ENCODE data around the gene CNOT10. TPM values are rescaled to one million over a fixed set of nuclear protein-coding genes. Genes with fewer than 3 reads are reported as not detected.

CNOT10 gene
- total RNA-seq, 1 donor from 2014 or later, result 22.4 TPM

DNA sequence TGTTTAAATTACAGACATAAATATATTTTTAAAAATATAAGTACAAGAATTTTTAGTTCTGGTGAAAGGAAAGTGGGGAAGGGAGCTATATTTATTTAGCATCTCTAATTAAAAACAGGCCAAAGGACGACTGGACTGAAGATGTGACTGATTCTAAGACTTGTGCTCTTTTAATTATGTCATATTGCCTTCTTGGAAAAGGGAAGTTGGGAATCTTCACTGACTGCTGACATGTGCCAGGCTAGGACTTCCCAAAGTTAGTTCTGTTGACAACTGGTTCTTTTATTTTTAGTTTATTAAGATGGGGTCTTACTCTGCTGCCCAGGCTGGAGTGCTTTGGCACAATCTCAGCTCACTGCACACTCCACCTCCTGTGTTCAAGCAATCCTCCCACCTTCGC lies 13.5 kb downstream of the CNOT10 start:
- FAIRE-seq (no peak), DNase-seq (ENCODE audit: low read depth) (no peak)
- Histone ChIP-seq H3K27me3 (ENCODE audit: control insufficient read depth, insufficient read depth, low read length) (no peaks in the 10 kb centered on the region), H3K36me3 (ENCODE audit: control insufficient read depth, insufficient read depth, low read length) (no peaks in the 10 kb centered on the region), H3K4me3 (ENCODE audit: low read depth, low read length) (no peak overlapping the region)
- no peak for TF ChIP-seq CTCF (IDR thresholded peaks at IDR 0.05; ENCODE audit: insufficient read depth, low read length, severe bottlenecking)

DNA sequence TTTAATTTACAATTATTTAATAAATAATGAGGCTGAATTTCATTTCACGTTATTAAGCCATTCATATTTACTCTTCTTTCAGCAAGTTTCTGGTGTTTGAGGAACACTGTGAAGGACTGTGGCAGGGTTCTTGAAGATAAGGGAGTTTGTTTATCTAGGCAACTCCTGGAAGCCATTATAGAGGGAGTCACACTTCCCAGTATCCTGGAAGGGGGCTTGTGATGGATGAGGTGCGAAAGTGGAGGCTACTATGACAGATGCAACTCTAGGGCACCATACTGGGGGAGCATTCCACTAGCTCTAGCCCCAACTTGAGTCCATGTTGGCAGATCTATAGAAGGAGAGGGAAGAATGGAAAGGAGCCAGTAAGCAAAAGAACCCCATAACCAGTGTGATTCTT lies 14.4 kb downstream of the CNOT10 start:
- TF ChIP-seq CTCF (IDR thresholded peaks at IDR 0.05; ENCODE audit: insufficient read depth, low read length, severe bottlenecking), result no peak
- DNase-seq (ENCODE audit: low read depth), result no peak
- no peak for FAIRE-seq
- Histone ChIP-seq H3K36me3 (ENCODE audit: control insufficient read depth, insufficient read depth, low read length) (peaks cover 1% of the 10 kb centered on the region), H3K4me3 (ENCODE audit: low read depth, low read length) (no peak overlapping the region), H3K27me3 (ENCODE audit: control insufficient read depth, insufficient read depth, low read length) (no peaks in the 10 kb centered on the region)

- Histone ChIP-seq H3K4me3 (ENCODE audit: low read depth, low read length) (no peak overlapping the region), H3K27me3 (ENCODE audit: control insufficient read depth, insufficient read depth, low read length) (no peaks in the 10 kb centered on the region), H3K36me3 (ENCODE audit: control insufficient read depth, insufficient read depth, low read length) (peaks cover 1% of the 10 kb centered on the region)
- DNase-seq (ENCODE audit: low read depth), result no peak
- FAIRE-seq, result no peak
- TF ChIP-seq CTCF (IDR thresholded peaks at IDR 0.05; ENCODE audit: insufficient read depth, low read length, severe bottlenecking), result no peak
Observed at GRCh38 chr3:32700244-32700643, 15.3 kb downstream of the CNOT10 start.

GRCh38 chr3:32703491-32703972 lies 18.5 kb downstream of the CNOT10 start:
- Histone ChIP-seq H3K4me3 (ENCODE audit: low read depth, low read length) (no peak overlapping the region), H3K36me3 (ENCODE audit: control insufficient read depth, insufficient read depth, low read length) (peaks cover 1% of the 10 kb centered on the region), H3K27me3 (ENCODE audit: control insufficient read depth, insufficient read depth, low read length) (no peaks in the 10 kb centered on the region)
- TF ChIP-seq CTCF (IDR thresholded peaks at IDR 0.05; ENCODE audit: insufficient read depth, low read length, severe bottlenecking), result no peak
- no peak for DNase-seq (ENCODE audit: low read depth)
- no peak for FAIRE-seq

GRCh38 chr3:32705232-32705631 lies 20.2 kb downstream of the CNOT10 start:
- no peak for TF ChIP-seq CTCF (IDR thresholded peaks at IDR 0.05; ENCODE audit: insufficient read depth, low read length, severe bottlenecking)
- Histone ChIP-seq H3K27me3 (ENCODE audit: control insufficient read depth, insufficient read depth, low read length) (no peaks in the 10 kb centered on the region), H3K4me3 (ENCODE audit: low read depth, low read length) (no peak overlapping the region), H3K36me3 (ENCODE audit: control insufficient read depth, insufficient read depth, low read length) (peaks cover 1% of the 10 kb centered on the region)
- no peak for DNase-seq (ENCODE audit: low read depth)
- FAIRE-seq, result no peak

DNA sequence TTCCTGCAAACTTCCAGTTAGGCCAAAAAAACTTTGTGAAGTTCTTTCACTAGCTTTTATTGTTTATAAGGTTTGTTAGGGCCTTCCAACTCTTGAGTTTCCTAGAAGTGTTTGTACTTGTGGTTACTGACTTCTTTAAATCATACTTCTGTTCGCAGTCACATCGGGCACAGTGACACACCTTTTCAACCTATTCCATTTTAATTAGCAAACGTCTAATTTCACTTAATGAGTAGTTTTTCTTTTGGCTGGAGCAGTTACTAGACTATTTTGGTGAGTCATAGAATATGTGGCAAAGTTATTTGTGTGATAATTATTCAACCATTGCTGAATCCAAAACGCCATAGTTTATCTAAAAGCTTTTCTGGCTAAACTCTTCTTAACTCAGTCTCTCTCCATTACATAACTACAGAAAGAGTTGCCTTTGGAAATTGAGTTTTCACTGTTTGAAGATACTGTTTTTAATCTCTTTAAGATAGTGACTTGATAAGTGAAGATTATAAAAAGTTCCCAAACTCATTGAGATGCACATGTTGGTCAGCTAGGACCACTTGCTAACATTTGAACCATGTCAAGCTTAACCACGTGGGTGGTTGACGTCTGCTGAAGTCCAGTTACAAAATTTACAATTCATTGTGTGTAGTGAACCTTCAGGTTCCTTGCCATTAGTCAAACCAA lies 21.5 kb downstream of the CNOT10 start:
- FAIRE-seq (no peak), DNase-seq (ENCODE audit: low read depth) (peak; percentile 29)
- Histone ChIP-seq H3K4me3 (ENCODE audit: low read depth, low read length) (no peak overlapping the region), H3K36me3 (ENCODE audit: control insufficient read depth, insufficient read depth, low read length) (peaks cover 3% of the 10 kb centered on the region), H3K27me3 (ENCODE audit: control insufficient read depth, insufficient read depth, low read length) (no peaks in the 10 kb centered on the region)
- TF ChIP-seq CTCF (IDR thresholded peaks at IDR 0.05; ENCODE audit: insufficient read depth, low read length, severe bottlenecking), result no peak
